Muscle of arm (tissue), 12 donors: Measurements from ENCODE around the gene EVX2. TPM values are rescaled to one million over a fixed set of nuclear protein-coding genes. Genes with fewer than 3 reads are reported as not detected.

Source experiments
- DNase-seq: peaks from one replicate; pipeline ENCODE4 v3.0.0-alpha.2; 2013
- polyA plus RNA-seq, 12 donors: library from polyadenylated mRNA; unstranded; fragments of 120-200 nt; gene quantifications; one replicate each; pipeline ENCODE4 v1.2.1, GENCODE V29; 2013; ENCODE audit not compliant: insufficient read length in 12 of 12

EVX2 gene
- polyA plus RNA-seq, 12 donors = 0.04 TPM; not detected in 10

- DNase-seq = no peak
These were observed 903 bp upstream of the EVX2 start for GRCh38 chr2:176084611-176085119.

DNA sequence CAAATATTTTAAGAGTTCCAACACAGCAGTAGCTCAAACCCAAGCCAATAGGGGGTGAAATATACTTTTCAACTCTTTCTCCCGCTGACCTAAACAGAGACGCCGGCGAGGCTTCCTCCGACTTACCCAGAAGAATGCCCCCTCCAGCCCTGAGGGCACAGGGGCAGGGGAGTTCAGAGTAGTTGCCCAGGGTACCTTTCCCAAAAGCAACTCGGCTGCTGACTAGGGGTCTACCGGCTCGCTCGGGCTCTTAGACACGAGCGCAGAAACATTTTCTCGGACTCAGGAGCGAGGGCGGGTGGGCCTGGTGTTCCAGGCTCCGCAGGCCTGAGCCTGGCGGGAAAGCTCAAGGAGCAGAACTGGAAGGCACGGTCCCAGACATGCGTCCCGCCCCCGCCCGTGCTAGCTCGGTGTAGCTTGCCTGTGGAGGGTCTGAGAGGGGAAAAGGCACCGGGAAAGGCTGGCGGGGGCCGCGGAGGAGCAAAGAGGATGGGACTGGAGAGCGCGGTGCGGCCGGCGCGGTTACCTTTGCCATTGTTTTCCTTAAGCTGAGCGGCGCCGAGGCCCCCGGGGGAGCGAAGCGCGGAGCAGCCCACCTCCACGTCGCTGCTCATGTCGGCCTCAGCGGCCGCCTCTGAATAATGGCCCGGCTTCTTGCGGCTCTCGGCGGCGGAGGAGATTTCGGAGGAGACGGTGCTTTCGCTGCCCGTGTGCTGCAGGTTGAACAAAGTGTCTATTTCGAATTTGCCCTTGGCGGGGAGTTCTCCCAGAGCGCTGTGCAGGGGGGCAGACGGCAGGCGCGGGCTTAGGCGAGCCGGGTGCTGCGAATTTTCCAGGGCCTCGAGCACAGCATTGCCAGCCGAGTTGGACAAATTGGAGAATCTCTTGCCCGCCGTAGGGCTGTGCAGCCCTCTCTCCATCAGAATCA is 674 bp downstream of the EVX2 start:
- no peak for DNase-seq

DNA sequence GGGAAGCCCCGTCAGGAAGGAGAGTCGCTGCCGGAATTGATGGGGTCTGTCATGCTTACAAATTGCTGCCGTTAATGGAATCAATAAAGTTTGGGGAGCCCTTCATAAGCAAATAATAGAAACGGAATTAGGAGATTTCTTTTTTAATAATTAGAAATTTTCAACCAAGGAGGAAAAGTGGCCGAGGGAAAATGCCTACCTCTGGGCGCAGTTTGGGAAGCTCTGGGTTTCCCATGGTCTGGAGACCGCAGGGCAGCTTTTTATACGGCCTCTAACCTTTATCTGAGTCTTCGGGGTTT is 1.3 kb downstream of the EVX2 start:
- no peak for DNase-seq

DNA sequence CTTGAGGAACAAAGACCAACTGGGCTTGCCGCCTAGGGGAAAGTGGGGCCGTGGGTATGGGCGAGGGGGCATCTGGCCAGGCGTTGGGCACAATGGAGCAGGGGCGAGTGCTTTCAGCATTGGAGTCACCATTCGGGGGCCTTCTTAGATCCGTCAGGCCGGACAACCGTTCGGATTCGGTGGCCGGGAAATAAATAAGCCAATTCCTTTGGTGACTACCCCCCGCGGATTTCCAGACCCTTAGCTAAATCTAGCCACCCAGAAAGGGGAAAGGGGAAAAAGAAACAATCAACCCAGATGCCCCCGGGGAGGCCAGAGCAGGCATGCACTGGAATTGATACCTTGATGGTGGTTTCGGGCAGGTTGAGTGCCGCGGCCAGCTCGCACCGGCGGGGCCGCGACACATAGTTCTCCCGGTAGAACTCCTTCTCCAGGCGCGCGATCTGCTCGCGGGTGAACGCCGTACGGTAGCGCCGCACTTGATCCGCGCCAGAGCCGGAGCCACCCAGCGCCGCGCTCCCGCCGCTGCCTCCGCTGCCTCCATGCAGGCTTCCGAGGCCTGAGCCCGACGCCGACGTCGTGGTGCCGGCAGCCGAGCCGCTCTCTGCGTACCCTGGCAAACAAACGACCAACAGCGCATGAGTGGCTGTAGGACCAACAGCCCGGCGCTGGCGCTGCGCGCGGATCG is 1.8 kb downstream of the EVX2 start:
- no peak for DNase-seq

DNA sequence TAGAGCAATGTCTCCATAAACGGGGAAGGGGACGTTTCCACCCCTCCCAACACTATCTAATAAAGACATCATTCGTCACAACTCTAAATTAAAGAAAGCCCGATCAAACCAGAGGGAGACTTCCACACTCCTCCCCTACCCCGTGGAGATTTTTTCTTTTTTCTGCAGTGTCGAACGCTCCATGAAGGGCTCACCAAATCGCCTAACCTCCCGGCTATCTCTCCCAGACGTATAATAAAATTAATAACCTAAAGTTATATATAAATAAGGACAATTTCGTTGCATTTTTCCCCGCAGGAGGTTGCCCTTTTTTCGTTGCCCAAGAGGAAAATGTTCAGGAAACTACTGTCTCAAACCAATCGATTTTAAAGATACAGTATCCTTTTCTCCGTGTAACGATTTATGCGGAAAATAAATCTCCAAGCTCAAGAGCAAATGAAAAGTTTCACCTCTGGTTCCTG is 2.4 kb downstream of the EVX2 start:
- no peak for DNase-seq

DNA sequence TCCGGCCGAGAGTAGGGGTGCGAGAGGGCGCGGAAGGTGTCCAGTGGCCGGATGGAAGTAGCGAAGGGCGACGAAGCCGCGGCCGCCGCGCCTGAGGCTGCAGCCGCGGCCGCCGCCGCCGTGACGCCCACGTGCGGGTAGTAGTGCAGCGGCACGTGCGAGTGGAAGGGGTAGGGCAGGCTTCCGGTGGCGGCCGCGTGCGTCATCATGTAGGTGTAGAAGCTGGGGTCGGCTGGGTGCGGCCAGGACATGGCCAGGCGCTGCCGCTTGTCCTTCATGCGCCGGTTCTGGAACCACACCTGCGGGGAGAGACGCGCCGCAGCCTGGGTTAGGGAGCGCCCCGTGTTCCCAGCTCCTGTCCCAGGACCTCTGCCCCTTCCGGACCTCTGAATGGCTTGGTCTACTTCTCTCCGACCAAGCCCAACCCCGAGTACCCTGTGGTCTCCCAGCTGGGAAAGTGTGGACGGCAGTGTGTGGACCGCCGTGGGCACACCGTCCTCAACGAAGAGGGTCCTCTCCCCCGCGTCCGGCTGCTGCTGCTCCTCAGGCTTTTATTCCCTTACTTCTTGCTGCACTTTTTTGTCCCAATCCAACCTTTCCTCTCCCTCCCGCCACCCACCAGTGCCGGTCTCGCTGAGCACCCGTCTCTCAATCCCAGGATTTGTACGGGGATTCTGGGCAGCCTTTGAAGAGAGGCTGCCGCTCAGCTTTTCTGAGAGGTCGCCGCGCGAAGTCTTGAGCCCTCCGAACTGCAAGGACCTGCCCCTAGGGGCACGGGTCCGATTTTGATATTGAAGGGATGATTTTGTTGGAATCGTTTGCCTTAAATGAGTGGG is 3.0 kb downstream of the EVX2 start:
- no peak for DNase-seq

GRCh38 chr2:176079831-176080539 is 3.8 kb downstream of the EVX2 start:
- no peak for DNase-seq

DNA sequence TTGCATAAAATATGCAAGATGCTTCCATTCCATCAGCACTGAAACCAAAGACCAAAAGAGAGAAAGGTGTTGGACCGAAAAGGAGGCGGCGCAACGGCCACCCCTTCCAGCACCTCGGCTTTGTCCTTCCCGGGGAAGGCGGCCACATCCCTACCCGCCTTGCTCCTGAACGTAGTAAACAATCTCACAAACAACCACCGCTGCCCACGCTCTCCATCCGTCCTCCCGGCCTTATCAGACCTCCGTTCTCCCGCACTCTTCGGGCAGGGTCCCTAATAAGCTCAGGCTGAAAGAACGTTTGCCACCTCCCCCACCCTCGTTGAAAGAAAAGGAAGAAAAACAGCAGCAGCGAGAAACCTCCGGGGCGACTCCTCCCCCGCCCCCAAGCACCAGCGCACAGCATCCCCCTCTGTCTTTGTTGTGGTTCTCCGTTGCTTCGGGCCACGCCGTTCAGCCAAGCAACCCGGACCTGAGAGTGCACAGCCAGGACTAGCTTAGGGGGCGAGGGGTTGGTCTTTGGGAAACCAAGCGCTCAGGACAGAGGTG is 4.4 kb downstream of the EVX2 start:
- no peak for DNase-seq

DNA sequence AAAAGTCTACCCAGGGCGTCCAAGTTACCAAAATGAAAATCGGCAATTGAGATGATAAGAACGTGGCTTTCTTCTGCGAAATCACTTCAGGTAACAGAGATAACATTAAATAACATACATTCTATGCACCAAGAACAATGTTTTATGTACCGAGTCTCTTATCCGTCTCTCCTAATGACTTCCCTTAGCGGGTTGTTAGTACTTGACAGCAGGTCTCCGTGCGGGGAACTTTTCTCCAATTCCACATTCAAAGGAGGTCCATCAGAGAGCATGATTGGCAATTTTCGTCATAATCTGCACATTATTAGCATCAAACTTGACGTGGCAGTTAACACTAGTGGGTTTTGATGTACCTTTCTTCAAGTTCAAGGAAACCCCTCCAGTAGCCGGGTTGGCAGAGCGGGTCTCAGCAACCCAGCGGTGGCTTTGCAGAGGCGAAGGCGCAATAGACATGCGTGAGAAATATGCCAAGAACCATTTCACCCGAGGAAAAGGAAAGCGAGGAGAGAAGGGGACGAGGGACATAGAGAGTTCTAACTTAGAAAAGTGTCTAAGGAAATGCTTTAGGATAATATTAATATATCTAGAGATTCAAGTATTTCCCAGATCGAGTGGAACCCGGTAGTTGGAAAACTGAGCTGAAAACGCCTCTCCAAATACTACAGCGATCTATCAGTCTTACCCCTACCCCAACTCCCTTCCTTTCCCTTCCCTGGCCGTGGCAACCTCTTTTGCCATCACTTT is 5.0 kb downstream of the EVX2 start:
- no peak for DNase-seq

DNA sequence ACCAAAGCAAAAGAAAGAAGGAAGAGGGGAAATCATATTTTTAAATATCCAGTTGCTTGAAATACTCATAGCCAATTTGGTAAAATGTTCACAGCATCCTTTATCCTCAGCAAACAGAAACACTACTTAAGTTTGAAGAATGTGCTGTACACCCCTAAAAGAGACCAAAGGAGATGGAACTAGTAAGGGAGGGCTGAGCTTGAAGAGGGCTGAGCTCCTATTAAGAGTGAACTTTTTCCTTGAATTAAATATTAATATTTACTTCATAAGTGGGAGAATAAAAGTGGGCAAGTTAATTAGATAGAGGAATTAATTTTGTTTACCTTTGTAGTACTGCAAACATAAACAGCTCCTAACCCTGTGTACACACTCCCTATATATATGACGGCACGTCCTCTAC is 7.0 kb downstream of the EVX2 start:
- no peak for DNase-seq

GRCh38 chr2:176076063-176076462 is 7.7 kb downstream of the EVX2 start:
- peak; percentile 3 for DNase-seq

- peak; percentile 10 for DNase-seq
These were observed 8.3 kb downstream of the EVX2 start for GRCh38 chr2:176075481-176075880.

GRCh38 chr2:176074919-176075425 is 8.8 kb downstream of the EVX2 start:
- no peak for DNase-seq

GRCh38 chr2:176072951-176073904 is 10.5 kb downstream of the EVX2 start:
- DNase-seq = no peak

- DNase-seq = no peak
These were observed 11.5 kb downstream of the EVX2 start for GRCh38 chr2:176072292-176072669.

GRCh38 chr2:176071330-176072291 is 12.2 kb downstream of the EVX2 start:
- no peak for DNase-seq

DNA sequence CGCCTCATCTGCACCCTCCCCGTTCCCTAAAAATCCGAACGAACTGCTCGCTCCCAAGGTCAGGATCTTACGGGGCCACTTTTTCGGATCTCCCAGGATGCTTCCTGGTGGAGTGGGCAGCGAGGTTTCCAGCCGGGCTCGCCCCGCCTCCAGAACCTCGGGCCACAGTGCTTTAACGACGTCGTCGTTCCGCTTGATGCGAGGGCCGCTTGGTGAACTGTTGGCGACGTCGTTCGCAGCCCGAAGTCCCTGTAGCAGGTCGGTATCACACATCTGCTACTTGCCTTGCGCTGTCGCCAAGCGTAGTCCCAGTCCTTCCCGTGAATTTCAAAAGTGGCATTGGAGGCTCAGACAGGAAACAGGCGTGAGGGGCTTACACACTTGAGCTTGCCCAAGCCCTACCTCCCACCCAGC is 15.3 kb downstream of the EVX2 start:
- no peak for DNase-seq
